ENCODE results near the gene CNTN5.

Gene CNTN5

DNA sequence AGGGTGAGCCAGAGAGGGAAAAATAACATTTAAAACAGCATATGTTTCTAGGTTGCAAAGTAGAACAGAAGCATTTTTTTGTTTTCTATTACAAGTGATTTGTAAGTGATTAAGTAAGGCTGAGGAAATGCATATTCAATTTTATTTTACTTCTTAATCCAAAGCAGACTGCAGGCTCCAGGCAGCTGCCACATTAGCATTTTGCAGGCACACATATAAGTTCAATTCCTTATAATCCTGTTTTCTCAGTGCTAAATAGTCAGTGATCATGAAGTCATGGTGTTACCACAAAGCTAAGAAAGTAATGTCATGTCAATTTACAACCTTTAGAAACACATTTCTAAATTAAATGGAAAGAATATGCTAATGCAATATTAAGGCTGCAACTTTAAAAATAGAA is 149.8 kb downstream of the CNTN5 start:
- DNase-seq (ENCODE audit: low spot score): no peak

DNA sequence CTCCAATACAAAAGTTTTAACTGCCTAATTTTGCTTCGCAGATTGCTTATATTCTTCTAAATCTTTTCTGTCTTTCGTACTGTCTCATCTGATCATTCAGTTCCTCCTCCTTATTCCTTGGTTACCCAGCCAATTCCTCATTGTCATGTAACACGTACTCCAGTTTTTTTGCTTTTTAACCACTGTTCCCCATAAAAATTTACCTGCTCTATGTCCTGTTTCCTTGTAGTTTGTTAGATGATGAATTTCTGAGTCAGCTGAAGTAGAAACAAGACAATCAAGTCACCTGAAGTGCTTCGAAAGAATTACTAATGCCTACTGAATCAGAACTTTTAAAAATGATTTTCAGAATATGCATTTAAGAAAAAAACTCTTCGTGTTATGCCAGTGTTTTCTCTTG is 150.6 kb downstream of the CNTN5 start:
- DNase-seq (ENCODE audit: low spot score): no peak

DNA sequence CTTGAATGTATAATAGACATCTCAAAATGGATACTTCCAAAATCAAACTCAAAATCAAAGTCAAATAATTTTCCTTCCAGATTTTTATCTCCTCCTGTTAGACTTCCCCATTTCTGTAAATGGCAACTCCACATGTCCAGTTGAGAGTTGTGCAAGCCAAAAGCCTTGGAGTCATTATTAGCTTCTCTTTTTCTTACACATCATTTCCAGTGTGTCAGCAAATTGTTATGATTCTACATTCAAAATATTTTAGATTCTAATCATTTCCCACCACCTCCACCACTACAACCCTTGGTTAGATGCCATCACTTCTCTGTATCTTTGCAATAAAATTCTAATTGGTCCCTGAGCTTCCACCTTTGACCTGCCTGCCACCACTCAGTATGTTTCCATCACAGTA is 155.7 kb downstream of the CNTN5 start:
- DNase-seq (ENCODE audit: low spot score): no peak

DNA sequence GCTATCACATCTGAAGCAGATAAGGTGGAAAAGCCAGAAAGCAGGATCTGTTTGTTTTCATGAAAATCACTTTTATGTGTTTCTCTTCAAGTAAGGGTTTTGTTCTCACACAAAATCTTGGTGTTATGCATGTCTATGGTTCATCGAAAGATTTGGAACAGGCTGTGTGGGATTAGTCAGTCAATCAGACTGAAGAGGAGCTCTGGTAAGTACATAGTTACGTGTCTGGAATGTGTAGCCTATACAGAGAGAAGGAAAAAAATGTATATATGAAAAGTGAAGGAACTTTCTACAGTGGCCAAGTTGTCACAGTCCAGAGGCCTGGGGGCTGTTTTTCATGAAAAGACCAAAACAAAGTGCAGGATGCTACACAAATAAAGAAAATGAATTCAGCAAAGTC is 156.7 kb downstream of the CNTN5 start:
- DNase-seq (ENCODE audit: low spot score): no peak

DNA sequence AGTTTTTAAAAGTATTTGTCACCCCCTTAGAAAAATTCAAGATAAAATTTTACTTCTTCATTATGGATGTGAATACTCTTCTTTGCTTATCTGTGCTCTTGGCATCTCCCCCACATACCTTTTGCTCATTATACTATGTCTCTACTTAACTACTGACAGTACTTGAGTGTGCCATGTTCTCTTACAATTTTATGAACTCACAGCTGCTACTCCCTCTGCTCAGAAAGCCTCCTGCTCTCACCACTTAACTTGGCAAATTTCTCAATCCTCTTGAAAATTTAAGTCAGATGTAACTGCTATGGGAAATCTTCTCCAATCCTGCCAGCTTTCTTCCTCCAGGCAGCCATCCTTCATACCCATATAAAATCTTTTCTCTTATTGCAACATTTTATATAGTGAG is 163.4 kb downstream of the CNTN5 start:
- no peak for DNase-seq (ENCODE audit: low spot score)

DNA sequence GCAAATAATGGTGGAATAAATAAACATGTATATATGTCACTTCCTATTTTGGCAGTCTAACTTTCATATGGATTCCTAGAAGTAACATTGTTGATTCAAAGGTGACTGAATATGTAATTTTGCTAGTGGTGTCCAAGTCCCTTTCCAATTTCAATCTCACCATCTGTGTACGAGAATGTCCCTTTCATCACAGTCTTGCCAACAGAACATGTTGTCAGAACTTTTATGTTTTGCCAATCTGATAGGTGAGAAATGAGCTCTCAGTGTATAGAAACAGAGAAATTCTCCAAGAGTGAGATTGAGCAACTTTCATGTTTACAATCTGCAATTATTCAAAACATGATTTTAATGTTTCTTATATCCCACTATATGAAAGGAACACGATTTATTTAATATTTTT is 167.5 kb downstream of the CNTN5 start:
- no peak for DNase-seq (ENCODE audit: low spot score)

DNA sequence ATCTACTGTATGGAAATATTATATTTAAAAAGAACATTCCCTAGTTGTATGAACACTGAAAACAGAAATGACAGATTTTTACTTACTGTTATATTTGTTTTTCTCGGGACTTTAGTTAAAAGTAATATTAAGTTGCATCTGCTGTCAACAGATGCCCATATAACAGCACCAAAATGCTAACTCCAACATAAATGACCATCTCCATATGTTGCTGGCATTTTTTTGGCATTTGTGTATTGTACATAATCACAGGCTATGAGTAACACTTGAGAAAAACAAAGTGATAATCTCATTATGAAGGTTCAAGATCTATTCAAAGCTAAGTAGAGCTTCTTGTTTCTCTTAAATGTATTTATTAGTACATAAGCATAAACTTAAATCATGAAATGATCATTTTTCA is 172.0 kb downstream of the CNTN5 start:
- DNase-seq (ENCODE audit: low spot score): no peak

DNA sequence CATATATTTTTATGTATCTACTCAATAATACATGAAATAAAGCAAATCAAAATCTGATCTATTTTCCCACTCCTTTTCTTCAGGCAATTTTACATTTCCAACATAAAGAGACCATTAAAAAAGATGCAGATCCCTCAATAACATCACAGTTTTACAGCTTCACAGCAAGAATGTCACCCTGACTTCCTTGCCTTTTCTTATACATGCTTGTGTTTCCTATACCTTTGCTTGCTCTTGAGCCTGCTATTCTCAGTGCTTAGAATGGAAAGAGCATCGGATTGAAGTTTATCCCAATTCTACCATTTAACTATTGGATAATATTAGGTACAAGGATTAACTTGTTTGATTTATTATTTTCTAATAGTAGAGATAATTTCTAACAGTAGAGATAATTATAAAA is 176.7 kb downstream of the CNTN5 start:
- DNase-seq (ENCODE audit: low spot score): no peak

DNA sequence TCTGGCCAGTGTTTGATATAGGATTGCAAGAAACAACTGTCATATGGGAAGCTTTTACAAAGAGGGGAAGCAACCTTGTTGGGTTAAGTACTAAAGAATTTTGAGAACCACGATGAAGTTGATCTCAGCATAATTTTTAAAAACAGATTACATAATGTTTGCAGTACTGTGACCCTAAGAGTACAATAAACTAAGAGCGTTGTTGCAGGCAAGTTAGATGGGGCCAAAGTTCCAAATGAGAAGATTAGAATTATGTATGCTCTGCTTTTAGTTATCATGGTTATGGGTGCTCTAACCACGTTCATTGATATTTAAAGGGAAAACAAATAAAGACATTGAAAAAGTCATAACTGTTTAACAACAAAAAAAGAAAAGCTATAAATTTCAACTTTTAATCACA is 177.5 kb downstream of the CNTN5 start:
- no peak for DNase-seq (ENCODE audit: low spot score)

DNA sequence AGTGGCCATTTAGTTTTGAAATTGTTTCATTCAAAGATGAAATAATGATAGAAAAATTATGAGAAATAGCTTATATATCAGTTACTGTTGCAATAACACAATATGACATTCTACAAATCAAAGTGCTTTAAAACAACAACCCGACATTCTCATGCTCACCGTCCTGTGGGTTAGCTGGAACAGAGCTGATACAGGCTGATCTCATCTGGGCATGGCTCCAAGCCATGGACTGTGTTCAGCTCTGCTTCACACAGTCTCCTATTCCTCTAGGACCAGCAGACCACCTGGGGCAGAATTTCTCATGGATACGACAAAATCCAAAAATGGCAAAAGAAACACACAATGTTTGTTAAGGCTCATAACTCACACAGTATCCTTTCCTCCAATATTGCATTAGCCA is 178.6 kb downstream of the CNTN5 start:
- no peak for DNase-seq (ENCODE audit: low spot score)

DNA sequence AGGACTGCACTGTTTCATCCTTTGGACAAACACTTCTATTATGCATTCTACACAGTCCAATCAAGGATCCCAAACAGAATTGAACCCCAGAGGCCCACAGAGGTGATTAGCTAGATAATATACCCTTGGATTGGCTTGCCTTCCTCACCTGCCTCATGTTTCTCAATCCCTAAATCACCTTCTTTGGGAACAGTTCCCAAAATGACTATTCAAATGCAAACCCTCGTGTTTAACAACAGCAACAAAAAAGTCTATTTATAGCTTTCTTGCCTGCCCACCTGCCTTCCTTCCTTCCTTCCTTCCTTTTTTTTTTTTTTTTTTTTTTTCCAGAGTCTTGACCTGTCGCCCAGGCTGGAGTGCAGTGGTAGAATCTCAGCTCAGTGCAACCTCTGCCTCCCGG is 180.0 kb downstream of the CNTN5 start:
- DNase-seq (ENCODE audit: low spot score): no peak

DNA sequence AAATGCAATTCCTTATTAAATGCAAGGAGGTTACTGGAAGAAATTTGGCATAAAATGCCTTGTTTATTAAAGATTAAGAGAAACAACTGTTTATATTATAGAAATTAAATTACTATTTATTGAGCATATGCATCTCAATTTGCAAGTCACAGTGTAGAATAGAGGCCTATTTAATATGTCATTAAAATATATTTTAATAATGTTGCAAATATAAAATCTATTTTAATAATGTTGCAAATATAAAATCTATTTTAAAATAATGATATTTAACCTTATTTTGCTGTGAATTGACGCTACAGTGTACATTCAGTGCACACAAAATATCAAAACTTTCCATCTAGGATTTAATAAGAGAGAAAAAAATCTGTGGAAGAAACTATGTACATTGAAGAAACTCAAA is 188.1 kb downstream of the CNTN5 start:
- DNase-seq (ENCODE audit: low spot score): no peak

DNA sequence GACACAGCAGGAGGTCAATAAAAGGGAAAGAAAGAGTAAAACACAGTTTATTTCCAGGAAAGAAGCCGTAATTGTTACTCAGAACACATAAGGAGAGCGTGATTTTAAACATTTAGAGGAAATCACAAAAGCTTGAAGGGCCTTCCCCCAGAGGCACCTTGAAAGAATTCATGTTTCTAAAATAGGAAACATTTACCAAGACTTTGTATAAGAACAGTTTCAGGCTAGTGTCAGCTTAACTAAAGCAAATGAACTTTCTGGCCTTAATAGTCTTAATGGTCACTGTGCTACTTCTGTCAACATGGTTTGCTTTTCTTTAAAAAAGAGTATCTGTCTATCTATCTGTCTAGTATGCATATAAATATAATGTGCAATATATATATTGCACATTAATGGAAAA is 208.8 kb downstream of the CNTN5 start:
- no peak for DNase-seq (ENCODE audit: low spot score)

DNA sequence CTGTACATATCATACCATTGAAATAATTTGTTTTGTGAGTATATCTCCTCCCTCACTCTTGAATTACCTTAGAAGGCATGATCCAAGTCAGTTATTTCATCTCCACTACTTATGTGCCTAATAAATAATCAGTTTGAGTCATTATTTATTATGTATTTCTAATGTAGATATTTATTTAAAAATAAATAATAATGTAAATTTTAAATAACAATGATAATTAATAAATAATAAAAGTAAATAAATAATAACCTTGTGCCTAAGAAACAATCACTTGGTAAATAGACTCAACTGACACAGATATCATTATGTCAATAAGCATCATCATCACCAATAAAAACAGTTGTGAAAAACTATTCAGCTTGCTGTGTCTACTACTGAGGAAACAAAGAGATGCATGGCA is 213.8 kb downstream of the CNTN5 start:
- DNase-seq (ENCODE audit: low spot score): no peak

DNA sequence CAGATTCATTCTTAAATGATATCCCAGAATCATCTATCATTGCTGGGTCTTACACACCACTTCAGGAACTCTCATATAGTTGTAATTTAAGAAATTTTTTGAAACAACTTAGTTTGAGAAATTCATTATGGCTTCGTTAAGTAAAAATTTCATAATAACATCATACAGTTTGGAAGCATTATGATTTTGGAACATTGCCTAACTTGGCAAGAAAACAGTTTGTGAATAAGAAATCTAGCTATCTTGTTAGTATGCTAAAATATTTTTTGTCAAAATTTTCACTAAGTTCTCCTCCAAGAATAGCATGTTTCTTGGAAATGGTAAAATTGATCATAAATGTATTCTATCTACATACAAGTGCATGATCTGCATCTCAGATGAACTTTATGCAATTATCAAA is 217.7 kb downstream of the CNTN5 start:
- no peak for DNase-seq (ENCODE audit: low spot score)

DNA sequence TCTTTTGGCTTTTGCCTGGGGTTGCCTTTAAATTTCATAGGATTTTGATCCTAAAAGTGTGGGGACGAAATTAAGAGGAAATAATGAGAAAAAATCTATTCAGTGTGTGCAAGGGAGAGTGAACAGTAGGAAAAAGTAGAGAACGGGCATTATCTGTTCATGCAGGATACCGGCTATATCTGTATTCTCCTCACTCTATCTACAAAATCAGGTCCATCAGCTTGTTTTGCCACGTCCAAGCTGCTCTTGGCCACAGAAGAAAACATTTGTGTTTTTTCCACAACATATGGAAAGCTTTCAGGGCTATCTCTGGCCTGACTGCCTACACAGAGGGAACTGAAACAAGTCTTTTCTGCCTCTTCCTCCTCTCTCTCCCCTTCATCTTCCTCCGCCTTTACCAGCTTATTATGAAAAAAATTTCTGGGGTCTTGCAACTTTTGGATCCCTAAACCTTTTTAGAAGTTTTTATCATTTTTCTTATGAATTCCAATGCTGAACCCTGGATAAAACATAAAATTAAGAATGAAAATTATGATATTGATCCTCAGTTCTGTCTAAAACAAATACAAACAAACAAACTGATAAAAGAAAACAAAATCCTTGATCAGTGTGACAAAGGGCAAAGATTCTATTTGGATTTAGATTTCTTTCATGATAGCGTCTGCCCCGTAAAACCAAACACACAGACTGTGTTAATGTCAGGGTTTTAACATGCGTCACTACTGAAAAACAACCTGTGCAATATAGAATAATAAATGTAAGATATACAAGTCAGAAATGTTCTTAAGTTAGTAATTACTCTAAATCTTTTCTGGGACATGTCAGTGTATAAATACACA is 219.7 kb downstream of the CNTN5 start:
- peak; percentile 70 for DNase-seq (ENCODE audit: low spot score)

DNA sequence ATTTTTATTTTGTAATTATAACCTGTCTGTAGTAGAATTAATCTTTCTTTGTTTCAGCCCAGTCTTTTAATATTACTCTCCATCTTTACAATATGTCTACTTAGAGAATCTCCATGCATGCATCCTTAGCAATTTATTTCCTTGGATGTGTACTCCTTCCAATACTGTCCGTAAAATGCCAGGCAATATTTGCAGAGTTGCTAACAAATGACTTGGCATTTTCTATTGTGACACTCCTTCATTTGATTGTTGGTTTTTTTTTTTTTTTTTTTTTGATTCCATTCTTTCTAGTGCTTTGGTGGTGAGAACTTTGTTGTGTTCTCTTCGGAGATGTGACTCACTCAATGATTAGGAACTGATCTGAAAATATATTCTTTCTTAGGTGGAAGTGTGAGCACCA is 220.3 kb downstream of the CNTN5 start:
- DNase-seq (ENCODE audit: low spot score): no peak

DNA sequence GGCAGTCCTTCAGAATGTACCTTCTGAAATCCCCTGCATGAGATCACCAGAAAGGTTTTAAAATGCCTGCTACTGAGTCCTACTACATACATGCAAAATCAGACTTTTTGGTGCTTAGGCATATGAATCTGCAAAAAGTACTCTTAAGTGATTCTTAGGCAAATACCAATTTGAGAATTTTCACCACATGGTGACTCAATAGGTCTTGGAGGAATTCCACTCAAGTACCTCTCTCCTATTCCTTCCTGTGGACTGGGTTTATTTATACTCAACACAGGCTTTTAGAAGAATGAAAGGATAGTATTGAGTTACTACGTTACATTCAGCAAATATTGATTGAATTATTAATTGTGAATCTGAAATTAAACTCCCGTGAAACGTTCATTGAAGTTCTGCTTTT is 223.9 kb downstream of the CNTN5 start:
- no peak for DNase-seq (ENCODE audit: low spot score)

DNA sequence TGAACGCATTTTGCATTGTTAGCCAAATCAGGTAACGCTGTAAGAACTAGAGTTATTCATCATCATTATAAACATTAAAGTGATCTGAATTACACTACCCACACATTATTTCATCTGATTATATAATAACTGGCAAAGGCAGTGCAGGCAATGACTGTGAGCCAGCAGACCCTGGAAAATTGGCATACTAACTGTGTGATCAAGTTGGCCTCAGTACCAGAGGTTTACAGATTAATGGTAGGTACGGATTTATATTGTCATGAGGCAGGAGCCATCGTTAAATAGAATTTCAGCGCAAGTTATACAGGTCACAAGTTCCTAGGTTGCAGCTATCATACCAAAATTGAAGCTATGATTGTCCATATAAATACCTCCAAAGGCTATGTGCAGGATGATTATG is 225.4 kb downstream of the CNTN5 start:
- no peak for DNase-seq (ENCODE audit: low spot score)

DNA sequence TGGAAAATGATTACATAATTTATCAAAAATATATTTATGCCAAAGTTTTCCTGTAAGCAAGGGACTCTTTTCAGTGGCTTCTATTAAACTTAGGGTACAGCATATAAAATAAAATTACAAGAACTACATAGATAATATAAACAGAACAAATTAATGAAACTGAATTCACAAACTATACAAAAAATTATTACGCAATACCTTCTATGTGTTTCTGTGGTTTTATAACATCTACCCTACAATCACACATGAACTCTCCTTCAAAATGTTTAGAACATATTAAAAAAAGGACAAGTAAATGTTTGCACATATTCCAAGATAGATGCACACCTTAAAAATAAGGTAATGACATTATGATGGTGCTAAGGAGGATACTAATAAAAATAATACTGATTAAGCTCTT is 235.9 kb downstream of the CNTN5 start:
- DNase-seq (ENCODE audit: low spot score): no peak

DNA sequence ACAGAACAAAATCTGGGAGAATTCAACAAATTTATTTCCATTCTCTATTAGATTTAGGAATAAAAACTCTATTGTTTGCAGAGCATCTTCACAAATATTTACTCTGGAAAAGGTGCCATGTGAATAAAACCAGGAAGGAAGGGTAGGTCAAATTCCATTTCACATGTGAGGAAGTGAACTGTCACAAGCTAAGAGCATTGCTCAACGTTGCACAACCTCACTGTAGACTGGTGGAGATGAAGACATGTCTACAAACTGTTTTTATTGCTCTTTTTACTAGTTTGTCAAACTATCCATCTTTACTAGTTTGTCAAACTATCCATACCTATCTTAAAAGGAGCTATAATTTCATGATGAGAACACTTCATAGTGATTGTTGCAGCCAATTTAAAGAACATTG is 236.4 kb downstream of the CNTN5 start:
- no peak for DNase-seq (ENCODE audit: low spot score)

DNA sequence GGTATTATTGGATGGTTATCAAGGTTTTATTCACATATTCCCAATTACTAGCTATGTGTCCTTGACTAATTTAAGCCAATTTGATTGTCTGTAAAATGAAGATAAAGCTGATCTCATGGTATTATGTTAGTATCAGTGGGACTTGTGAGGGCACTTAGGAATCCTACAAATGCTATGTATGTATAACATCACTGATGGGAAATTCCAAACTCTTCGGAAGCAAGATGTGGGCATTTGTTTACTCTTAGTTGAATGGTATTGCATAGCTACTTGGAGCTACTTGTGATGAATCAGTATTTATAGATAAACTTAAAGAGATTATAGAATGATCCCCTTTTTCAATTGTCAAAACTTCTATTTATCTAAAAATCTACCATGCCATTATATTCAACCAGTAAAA is 239.9 kb downstream of the CNTN5 start:
- no peak for DNase-seq (ENCODE audit: low spot score)

DNA sequence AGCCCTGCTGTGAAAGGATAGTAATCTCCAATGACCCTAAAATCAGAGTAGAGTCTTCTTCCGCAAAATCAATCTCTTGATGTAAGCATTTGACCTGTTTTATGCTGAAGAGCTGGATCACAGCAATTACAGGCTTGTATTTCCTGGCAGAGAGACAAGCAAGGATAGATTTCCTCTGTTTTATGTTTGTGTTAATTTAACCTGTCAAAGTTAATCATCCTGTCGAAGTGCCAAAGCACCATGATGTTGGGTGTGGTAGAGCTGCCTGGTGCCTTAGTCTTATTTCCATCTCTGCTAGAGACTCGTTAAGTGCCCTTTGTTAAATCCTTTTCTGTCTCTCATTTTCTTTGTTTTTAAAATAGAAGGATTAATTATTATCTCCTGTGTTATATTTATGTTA is 248.1 kb downstream of the CNTN5 start:
- DNase-seq (ENCODE audit: low spot score): peak; percentile 79

DNA sequence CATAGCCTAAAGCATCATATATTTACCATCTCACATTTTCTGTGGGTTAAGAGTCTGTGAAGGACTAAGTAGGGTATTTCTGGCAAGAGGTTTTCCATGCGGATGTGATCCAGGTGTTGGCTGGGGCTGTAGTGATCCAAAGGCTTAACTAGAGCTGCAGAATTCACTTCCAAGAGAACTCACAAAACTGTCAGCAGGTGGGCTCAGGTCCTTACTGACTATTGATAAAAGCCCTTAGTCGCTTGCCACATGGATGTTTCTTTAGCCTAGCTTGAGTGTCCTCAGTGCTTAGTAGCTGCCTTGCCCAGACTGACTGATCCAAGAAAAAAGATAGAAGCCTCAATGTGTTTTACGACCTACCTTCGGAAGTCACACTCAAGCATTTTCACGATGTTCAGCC is 250.8 kb downstream of the CNTN5 start:
- DNase-seq (ENCODE audit: low spot score): no peak
